ENCODE results near the gene MICALL2.
A peak's percentile ranks its signal among the peaks of the same experiment; 100 is the strongest.

Gene MICALL2

DNA sequence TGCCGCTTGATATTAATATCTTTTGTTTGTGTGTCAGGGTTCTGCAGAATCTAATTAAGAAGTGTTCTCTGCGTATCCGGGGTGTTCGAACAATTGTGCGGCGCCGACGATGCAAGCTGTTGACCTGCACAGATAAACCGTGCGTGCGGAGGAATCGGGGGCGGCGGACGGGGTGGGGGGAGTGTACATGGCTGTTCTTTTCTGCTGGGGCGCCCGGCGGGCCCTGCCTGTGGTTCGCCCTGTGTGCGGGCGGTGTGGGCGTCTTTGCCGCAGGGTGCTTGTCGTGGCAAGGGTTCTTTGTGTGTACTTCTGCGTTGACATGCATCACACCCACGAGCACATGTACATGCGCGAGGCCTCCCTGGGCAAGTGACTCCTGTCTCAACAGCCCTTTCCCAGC lies 47.9 kb downstream of the MICALL2 start:
- DNase-seq, result no peak

DNA sequence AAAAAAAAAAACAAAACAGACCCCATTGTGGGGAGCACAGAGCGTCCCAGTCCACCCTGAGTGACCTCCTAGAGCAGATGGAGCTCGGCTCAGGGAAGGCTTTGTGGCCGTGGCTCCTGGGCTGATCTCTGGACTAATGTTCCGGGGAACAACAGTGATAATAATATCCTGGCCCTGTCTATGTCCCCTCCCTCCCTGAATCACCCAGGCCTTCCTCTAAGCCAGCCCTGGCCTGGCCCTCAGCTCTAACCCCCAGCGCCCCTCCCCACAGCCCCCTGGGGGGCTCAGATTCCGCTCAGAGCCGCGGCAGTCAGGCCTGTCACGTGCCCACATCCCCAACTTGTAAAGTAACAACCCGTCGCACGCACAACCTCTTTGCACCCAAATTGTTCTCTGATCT lies 48.3 kb downstream of the MICALL2 start:
- no peak for DNase-seq

DNA sequence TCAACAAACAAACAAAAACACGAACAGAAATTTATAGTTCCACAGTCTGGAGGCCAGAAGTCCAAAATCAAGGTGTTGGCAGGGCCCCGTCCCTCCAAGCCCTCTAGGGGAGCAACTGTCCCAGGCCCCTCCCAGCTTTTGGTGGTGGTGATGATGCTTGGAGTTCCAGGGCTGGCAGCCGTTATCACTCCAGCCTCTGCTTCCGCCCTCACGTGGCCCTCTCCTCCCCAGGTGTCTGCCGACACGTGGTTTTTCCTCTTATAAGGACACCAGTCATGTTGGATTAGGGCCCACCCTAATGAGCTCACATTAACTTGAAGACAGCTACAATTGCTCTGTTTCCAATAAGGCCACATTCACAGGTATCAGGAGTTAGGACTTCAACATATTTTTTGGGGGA lies 49.7 kb downstream of the MICALL2 start:
- no peak for DNase-seq

DNA sequence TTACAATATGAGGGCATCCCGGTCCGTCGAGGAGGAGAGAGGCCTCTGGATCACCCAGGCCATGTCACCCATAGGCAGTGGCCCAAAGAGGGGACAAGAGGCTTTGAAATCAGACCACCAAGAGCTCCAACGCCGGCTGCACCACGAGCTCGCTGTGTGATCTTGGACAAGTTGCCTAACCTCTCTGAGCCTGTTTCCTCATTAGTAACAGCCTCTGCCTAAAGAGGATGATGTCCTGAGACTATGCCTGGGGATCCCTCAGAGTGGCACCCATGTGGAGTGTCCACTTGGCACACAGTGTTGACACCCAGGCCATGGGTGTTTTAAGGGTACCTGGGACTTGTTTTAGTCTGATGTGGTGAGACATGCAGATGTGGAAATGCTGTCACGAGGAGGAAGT lies 50.8 kb downstream of the MICALL2 start:
- no peak for DNase-seq

DNA sequence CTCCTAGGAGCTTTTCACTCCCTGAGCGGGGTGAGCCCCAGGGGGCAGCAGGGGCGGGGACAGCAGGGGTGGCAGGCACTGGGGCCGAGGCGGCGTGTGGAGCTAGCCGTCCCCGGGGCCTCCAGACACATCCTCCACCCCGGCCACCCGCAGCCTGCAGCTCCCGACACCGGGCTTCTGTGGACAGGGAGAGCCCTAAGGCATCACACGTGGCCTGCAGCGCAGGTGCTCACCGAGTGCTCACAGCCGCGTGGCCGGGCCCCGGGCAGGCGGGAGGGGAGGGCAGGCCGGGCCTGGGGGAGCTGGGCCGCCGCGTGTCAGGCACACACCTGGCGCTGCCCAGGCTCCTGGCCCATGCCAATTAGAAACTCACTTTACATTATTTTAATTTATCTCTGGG lies 51.4 kb downstream of the MICALL2 start:
- DNase-seq, result no peak

DNA sequence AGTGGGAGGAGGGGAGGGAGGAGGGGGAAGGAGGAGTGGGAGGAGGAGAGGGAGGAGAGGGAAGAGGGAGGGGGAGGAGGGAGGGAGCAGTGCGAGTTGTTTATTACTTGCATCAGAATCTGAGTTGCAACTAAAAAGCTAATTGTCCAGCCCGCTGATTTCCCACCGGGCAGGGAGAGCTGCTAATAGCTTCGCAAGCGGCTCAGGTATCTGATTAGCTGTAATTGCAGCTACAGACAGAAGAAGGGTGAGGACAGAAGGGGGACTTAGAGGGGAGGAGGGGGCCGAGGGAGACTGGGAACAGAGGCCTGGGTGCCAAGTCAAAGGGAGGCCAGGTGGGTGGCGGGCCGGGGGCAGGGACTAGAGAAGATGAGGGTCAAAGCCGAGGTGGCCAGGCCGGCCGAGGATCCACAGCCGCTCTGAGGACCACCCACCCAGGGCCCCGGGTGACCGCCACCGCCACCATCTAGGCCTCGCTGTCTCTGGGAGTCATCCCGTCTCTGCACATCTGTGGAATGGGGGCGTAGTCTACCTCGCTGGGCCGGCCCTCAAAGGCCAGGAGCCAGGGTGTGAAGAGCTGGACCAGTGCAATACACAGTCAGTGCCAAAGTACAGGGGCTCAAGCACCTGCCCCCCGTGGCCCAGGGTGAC lies 54.2 kb downstream of the MICALL2 start:
- no peak for DNase-seq

DNA sequence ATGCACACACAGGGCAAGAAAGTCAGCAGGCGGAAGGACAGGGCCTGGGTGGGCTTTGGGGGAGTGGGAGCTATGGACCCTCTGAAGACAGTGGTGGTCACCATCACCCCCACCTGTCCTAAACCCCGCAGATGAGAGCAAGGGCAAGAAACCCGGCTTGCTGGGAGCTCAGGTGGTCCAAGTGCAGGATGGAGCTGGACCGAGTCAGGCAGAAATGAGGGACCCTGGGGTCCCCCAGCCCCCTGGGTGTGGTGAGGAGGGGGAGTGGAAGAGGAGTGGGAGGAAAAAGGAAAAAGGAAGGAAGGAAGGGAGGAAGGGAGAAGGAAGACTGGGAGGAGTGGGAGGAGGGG lies 54.8 kb downstream of the MICALL2 start:
- DNase-seq, result no peak

DNA sequence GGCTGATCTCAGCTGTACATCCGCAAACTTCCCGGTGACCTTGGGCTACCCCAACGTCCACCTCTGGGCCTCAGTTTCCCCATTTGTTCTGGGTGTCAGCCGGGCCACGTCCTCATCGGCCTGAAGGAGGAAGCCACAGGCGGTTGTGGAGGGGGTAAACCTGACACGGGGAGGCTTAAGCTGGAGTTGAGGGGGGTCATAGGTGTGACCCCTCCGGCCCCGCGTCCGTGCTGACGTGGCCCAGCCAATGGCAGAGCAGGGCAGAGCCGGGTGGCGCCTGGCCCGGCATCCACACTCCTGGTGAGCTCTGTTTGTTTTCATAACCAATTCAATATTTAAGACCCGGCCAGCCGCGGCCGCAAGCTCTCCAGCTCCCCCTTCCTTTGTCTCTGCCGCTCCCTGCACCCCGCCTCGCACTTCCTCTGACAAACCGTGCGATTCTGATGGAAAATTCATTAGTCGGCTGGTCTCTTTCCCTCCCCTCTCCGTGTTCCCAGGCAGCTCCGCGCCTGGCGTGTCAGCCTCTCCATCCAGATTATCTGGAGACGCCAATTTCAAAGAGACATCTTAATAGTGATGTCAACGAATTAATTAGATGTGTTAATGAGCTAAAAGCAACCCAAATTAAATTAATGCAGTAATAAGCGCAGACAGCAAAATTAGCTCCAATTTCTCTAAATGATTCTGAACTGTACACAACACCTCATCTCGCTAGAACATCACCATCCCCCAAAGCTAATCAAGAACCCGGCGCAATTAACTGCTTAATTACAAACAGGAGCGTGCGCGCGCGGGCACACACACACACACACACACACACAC lies 55.4 kb downstream of the MICALL2 start:
- DNase-seq, result peak in 1 of 2 experiments; percentile 28

DNA sequence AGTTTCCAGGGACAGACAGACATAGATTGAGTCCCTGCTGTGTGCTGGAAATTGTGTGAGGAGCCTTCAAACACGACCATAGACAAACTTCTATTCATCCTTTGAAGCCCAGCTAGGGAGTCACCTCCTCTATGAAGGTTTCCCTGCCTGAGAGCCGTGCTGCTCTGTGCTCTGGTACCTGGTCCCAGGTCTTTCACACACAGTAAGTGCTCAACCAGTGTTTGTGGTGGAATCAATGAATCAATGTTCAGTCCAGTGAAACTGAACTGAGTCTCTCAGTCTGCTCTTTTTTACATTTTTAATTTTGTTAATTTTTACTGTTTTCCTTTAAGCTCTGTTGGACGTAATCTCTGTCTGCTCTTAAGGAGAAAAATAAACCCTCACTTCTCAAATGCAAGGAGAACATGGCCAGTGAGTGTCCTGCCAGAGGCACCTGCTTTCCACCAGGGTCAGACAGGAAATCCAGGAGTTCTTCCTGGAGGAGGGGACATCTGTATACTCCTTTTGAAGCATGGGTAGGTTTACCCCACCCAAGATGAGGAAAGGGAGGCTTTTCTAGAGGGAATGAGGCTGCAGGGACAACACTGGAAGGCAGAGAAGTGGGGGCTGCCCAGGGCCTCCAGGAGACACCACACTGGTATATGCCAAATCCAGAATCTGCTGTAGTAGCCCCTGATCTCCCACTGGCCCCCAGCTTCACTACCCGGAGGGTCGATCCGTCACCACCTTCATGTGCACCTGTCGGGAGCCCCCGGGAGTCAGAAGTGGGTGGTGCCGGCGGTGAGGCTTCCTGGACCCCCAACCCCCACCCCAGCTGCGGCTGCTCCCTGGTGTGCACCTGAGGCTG lies 56.3 kb downstream of the MICALL2 start:
- no peak for DNase-seq

DNA sequence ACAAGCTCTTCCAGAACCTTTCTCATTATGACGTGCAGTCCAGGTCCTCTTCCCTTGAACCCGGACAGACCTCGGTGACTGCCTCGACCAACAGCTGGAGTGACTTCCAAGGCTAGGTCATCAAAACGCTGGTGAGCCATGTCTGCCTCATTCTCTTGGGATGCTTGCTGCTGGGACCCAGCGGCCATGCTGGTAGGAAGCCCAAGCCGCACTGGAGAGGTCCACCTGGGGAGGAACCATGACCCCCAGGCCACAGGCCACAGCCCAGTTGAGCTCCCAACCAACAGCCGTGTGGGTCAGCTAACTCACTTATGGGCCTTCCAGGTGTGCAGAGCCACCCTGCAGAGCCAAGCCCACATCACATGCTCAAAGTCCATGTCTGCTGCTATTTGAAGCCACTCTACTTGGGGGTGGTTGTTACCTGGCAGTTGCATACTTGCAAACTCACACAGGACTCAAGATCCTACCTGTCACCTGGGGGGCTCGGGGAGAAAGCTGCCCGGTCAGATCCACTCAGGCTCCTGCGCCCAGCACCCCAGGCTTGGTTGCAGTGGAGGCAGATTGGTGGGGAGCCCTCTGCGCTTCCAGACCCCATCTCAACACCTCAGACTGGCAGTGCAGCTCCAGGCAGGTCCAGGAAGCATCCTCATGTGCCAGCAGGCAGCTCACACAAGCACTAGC lies 57.0 kb downstream of the MICALL2 start:
- DNase-seq, result no peak

DNA sequence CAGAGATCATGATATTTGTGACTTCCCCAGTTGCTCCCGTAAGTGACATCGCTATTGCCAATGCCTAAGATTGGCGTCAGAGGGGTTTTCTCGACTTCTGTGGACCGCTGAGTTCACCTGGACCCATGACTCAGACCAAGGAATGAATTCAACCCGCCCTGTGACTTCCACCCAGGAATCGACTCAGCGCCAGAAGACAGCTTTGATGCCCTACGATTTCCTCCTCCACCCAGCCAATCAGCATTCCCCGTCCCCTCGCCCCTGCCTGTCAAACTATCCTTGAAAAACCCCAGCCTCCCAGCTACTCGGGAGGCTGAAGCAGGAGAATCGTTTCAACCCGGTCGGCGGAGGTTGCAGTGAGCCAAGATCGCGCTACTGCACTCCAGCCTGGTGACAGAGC lies 58.3 kb downstream of the MICALL2 start:
- no peak for DNase-seq

DNA sequence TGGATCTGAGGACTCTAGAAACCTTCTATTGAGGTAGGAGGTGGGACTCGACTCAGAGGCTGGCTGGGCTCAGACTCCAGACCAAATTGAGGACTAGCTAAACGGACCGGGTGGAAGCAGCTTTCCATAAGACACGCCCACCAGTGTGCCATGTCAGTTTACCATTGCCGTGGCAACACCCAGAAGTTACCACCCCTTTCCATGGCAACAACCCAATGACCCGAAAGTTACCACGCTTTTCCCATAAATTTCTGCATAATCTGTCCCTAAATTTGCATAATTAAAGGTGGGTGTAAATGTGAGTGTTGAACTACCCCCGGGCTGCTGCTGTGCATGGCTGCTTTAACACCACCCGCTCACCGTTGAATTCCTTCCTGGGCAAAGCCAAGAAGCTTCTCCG lies 58.9 kb downstream of the MICALL2 start:
- DNase-seq, result no peak

DNA sequence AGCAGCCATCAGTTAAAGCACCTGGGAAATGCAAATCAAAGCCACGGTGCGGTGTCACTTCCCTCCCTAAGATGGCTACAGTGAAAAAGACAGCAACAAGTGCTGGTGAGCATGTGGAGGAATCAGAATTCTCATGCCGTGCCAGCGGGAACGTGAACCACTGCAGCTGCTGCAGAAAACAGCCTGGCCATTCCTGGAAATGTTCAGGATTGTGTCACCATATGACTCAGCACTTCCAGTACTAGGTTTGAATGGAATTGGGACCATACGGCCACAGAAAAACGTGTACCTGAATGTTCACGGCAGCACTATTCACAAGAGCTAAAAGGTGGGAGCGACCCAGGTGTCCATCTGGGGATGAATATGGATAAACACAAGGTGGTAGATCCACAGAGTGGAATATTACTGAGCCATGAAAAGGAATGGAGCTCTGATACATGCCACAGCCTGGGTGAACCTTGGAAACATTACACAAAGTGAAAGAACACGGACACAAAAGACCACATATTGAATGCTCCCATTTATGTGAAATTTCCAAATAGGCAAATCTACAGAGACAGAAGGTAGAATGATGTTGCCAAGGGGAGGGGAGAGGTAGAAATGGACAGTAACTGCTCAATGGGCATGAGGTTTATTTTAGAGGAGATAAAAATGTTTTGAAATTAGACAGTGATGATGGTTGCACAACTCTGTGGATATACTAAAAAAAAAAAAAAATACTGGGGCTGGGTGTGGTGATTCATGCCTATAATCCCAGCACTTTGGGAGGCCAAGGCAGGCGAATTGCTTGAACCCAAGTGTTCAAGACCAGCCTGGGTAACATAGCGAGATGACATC lies 61.6 kb downstream of the MICALL2 start:
- no peak for DNase-seq

DNA sequence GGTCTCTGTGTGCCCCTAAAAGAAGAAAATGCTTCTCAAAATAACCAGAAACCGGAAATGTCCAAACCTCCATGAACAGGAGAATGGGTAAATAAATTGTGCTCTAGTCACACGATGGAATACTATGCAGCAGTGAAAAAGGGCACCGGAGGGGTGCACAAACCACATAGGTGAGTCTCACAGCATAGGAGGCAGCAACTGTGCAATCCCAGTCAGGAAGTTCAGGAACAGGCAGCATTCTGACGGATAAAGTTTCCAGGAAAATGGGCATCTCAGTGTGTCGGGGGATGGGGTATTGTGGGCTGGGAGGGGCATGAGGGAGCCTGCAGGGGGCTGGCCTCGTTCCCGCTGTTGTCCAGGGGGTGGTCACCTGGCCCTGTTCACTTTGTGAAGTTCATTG lies 63.1 kb downstream of the MICALL2 start:
- no peak for DNase-seq

DNA sequence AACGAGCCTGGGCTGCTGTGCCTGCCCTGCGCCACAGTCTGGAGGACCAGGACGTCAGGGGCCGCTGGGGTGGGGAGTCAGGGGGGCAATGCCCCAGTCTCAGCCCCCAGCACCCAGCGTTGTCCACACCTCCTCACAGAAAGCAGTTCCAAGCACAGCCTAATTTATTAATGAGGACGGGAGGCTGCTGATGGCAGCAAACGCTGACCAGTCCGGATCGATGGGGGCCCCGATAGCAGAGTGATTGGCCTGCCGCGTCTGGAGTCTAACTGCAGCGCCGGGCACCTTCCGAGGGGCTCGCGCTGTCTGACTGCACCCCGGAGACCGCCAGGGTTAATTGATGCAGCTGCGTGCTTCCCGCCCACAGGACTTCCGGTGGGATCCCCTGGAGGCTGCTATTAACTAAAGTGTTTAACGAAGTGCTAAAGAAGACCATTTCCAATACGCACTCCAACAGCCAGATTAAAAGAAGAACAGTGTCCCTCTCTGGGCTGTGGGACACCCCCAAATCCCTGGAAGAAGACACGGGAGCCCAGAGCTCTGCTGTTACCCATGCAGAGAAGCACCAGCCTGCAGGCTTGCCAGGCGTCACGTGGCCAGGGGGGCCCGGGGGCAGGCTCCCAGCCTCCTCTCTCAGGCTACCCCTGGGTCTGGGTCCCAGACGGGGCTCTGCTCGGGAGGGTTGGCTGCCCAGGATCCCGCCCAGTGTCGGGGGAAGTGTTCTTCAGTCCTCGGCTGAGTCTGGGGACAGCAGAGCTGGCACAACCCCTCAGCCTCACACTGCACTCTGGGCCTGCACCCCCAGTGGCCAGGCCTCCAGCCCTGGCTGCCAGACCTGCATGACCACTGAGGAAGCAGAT lies 63.8 kb downstream of the MICALL2 start:
- no peak for DNase-seq

DNA sequence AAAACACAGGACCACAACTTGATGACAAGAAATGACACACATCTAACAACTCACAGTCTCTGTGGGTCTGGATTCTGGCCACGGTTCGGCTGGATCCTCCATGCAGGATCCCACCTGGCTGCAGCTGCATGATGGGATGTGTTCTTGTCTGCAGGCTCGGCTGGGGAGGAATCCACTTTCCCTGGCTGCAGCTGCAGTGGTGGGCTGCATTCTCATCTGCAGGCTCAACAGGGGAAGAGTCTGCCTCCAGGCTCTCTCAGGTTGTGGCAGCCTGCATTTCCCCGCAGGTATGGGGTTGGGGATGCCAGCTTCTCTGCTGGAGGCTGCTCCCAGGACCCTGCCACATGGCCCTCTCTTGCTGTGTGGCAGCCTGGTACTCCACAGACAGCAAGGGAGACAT lies 64.9 kb downstream of the MICALL2 start:
- no peak for DNase-seq

DNA sequence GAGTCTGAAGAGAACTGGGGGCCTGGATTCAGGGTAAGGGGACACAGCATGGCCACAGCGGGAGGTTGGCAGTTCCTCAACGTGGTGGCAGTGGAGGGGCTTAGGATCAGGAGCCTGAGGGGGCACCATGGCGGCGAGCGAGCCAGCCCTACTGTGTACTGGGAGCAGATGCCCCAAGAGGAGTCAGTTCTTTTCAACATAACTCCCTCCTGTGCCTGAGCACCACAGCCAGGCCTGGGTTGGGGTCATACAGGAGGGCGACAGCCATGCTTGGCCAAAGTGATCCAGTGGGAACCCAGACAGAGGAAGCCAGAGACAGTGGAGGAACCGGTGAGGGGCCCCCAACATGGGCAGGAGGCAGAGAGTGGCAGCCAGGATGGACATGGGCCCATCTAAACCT lies 65.8 kb downstream of the MICALL2 start:
- DNase-seq, result no peak

DNA sequence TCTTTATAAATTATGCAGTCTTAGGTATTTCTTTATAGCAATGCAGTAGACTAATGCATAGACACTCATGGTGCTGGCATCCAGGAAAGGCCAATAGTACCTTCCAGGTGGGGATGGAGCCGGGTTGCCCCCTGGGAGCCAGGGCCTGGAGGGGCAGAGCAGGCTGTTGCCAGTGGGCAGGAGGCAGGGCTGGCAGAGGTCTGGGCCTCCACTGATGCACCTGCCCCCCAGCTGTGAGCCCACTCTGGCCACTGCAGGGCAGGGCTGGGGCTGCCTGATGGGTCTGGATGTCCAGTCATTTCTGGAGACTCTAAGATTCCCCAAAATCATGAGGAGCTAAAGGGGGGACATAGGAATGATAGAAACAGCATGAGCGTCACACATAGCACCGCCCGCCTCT lies 66.7 kb downstream of the MICALL2 start:
- DNase-seq, result no peak

DNA sequence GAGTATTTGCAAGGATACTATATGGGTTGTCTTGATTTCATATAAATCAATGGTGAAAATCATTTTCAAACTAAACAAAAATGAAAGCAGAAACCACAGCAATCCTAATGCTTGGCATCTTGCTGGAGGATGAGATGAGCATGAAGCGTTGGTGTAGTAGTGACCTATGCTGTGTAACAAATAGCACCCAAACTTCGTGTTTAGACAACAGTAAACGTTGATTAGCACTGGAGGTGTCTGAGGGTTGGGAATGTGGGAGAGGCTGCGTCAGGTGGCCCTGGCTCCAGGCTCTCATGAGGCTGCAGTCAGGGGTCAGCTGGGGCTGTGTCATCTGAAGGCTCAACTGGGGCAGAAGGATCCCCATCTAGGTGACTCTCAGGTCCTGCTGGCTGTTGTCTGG lies 67.8 kb downstream of the MICALL2 start:
- DNase-seq, result no peak

DNA sequence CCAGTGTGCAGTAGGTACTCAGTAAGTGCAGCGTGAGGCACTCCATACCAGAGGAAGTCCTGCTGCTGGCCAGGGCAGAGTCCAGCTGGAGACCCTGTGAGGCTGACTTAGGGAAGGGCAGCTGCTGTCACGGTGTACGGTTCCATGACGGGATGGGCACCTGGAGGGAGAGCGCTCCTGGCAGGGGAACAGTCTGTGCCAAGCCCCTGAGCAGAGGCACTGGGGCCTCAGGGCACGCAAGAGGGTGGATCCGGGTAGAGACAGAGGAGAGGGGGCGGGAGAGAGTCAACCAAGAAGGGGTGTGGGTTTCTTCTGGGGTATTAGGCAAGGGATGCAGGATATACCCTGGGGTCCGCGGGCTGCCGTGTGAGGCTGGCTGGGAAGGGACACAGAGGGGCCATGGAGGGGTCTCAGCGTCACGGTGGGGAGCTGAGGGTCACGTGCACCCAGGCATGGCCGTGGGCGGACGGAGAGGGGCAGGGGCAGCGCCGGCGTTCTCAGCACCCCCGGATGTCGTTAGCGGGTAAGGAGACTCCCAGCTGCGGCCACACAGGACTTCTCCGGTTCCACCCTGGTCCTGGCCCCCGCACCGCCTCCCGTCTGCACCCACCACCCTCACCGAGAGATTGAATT lies 70.5 kb downstream of the MICALL2 start:
- DNase-seq, result no peak
